Measurements from ENCODE around the gene PKIB. TPM values are rescaled to one million over a fixed set of nuclear protein-coding genes. Genes with fewer than 3 reads are reported as not detected.
A peak's percentile ranks its signal among the peaks of the same experiment; 100 is the strongest.

The PKIB gene
- total RNA-seq, 1 donor from 2014 or later = 44.8 TPM

- peak; percentile 1 for TF ChIP-seq CTCF (IDR thresholded peaks at IDR 0.05; ENCODE audit: unreplicated experiment)
- Mint-ChIP-seq H3K27me3 (peaks cover 10% of the 10 kb centered on the region), H3K27ac (peak overlapping the region; percentile 74), H3K4me3 (ENCODE audit: low read depth) (peak overlapping the region; percentile 76), H3K9me3 (ENCODE audit: low read depth) (peaks cover 7% of the 10 kb centered on the region), H3K36me3 (ENCODE audit: insufficient read depth) (peaks cover 7% of the 10 kb centered on the region), H3K4me1 (ENCODE audit: low read depth) (peaks cover 10% of the 10 kb centered on the region)
- peak; percentile 35 for DNase-seq (ENCODE audit: low spot score, unreplicated experiment)
These were observed 668 bp downstream of the PKIB start for GRCh38 chr6:122610690-122611455.

GRCh38 chr6:122612838-122613237 is 2.6 kb downstream of the PKIB start:
- Mint-ChIP-seq H3K4me1 (ENCODE audit: low read depth) (peaks cover 10% of the 10 kb centered on the region), H3K9me3 (ENCODE audit: low read depth) (peaks cover 12% of the 10 kb centered on the region), H3K4me3 (ENCODE audit: low read depth) (no peak overlapping the region), H3K27me3 (peaks cover 10% of the 10 kb centered on the region), H3K36me3 (ENCODE audit: insufficient read depth) (peaks cover 13% of the 10 kb centered on the region), H3K27ac (no peak overlapping the region)
- DNase-seq (ENCODE audit: low spot score, unreplicated experiment) = no peak
- TF ChIP-seq CTCF (IDR thresholded peaks at IDR 0.05; ENCODE audit: unreplicated experiment) = no peak

GRCh38 chr6:122614303-122614702 is 4.1 kb downstream of the PKIB start:
- H3K4me1 Mint-ChIP-seq (ENCODE audit: low read depth) = peaks cover 10% of the 10 kb centered on the region
- peaks cover 13% of the 10 kb centered on the region for H3K36me3 Mint-ChIP-seq (ENCODE audit: insufficient read depth)
- peaks cover 9% of the 10 kb centered on the region for H3K27me3 Mint-ChIP-seq
- H3K9me3 Mint-ChIP-seq (ENCODE audit: low read depth) = peaks cover 12% of the 10 kb centered on the region
- no peak for DNase-seq (ENCODE audit: low spot score, unreplicated experiment)
- no peak overlapping the region for H3K4me3 Mint-ChIP-seq (ENCODE audit: low read depth)
- no peak overlapping the region for H3K27ac Mint-ChIP-seq
- TF ChIP-seq CTCF (IDR thresholded peaks at IDR 0.05; ENCODE audit: unreplicated experiment) = no peak

GRCh38 chr6:122615409-122615808 is 5.2 kb downstream of the PKIB start:
- Mint-ChIP-seq H3K4me3 (ENCODE audit: low read depth) (no peak overlapping the region), H3K27ac (no peak overlapping the region), H3K9me3 (ENCODE audit: low read depth) (peaks cover 12% of the 10 kb centered on the region), H3K27me3 (peaks cover 3% of the 10 kb centered on the region), H3K36me3 (ENCODE audit: insufficient read depth) (peaks cover 13% of the 10 kb centered on the region), H3K4me1 (ENCODE audit: low read depth) (peaks cover 6% of the 10 kb centered on the region)
- DNase-seq (ENCODE audit: low spot score, unreplicated experiment) = no peak
- no peak for TF ChIP-seq CTCF (IDR thresholded peaks at IDR 0.05; ENCODE audit: unreplicated experiment)

- Mint-ChIP-seq H3K36me3 (ENCODE audit: insufficient read depth) (peaks cover 13% of the 10 kb centered on the region), H3K4me3 (ENCODE audit: low read depth) (no peak overlapping the region), H3K4me1 (ENCODE audit: low read depth) (peaks cover 8% of the 10 kb centered on the region), H3K9me3 (ENCODE audit: low read depth) (peaks cover 12% of the 10 kb centered on the region), H3K27ac (no peak overlapping the region), H3K27me3 (no peaks in the 10 kb centered on the region)
- no peak for DNase-seq (ENCODE audit: low spot score, unreplicated experiment)
- TF ChIP-seq CTCF (IDR thresholded peaks at IDR 0.05; ENCODE audit: unreplicated experiment) = no peak
These were observed 6.7 kb downstream of the PKIB start for GRCh38 chr6:122616877-122617276.
